SHP77 treated with DMSO at 0.1 percent for 48 hours (cell line): ENCODE results near the gene GABBR2.

Experiments used
- DNase-seq: peaks from one replicate; lab custom pipeline; 2025; lab: John Stamatoyannopoulos, UW

The GABBR2 gene

DNA sequence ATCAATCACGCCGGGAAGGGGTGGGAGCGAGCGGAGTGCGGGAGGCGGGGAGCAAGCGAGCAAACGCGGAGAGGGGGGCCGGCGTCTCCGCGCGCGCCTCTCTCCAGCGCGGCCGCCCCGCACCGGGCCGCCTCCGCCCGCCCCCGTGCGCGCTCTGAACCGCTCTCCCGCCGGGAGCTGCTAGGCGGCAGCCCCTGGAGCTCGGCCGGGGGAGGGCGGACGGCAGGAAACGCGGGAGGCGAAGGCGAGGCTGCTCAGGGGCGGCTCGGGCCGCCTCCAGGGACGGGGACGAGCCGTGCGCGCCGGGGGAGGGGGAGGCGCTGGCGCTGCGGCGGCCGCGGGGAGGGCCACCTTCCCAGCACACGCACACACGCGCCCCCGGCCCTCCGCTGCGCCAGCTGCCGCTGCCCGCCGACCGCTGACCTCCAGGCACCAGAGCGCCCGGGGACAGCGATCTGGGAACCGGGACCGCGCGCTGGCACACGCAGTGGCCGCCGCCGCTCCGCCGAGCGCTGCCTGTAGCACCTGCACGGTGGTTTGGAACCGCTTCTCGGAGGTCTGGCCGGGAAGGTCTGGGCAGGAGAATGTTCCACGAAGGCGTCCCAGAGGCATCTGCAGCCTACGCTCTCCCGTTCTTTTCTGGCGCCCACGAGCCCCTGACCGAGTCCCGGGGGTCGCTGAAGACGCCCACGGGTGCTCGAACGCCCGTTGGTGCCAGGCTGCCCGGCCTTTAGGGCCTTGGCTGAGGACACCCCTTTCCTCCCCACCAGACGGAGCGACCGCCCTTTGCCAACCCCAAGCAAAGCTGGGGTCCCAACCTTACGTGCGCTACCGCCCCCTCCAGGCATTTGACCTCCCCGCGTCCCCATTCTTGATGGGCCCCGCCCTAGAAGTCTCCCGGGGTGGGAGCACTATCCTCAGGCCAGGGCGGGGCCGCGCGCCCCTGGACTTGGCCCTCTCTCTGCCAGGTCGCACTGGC, at the start of gene GABBR2:
Gene GABBR2 (minus strand): TSS at position 3 of the 979 bp plus-strand sequence. CDS start 198 bp downstream, outside the sequence.
- DNase-seq, result peak; percentile 2

DNA sequence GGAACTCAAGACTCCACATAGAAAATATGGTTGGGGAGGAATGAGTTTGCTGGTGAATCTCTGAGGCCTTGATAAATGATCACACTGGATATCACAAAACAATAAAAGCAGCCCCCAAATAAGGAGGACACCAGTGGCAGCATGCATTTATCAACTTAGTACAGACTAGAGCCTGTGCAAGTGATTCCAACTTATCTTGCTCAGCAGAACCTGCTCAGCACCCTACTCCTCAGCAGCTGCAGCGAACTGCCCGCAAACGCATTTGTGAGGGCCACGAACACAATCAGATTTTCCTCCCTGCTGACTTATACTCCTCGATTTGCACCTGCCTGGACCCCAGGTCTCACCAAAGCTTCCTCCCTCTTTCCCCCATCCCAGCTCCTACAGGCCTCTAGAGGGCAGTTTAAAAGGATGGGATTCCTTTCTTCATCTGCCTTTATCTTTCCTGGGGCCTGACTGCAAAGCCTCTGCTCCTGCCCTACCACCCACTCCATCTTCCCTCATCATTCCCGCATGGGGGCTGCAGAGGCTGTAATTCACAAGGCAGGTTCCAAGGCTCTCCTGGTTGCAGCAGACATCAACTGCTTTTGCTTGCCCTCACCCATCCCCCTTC, 46.4 kb upstream of the GABBR2 start:
- no peak for DNase-seq

DNA sequence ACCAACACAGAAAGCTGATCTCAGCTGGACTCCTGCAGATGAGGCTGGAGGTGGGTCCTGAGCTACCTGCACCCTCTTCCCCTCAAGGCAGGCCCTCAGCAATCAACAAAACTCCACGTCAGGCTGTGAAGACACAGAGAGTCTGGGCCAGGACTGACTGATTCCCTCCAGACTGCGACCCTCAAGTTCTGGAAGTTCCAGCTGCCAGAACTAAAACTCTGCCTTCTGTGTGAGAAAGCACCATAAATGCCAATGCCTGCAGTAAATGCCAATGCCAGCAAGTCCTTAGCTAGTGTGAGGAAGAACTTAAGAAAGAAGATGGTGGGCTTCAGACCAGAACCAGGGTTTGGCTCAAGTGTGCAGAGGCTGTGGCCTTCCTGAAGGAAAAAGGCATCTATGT, 42.5 kb upstream of the GABBR2 start:
- DNase-seq, result no peak

DNA sequence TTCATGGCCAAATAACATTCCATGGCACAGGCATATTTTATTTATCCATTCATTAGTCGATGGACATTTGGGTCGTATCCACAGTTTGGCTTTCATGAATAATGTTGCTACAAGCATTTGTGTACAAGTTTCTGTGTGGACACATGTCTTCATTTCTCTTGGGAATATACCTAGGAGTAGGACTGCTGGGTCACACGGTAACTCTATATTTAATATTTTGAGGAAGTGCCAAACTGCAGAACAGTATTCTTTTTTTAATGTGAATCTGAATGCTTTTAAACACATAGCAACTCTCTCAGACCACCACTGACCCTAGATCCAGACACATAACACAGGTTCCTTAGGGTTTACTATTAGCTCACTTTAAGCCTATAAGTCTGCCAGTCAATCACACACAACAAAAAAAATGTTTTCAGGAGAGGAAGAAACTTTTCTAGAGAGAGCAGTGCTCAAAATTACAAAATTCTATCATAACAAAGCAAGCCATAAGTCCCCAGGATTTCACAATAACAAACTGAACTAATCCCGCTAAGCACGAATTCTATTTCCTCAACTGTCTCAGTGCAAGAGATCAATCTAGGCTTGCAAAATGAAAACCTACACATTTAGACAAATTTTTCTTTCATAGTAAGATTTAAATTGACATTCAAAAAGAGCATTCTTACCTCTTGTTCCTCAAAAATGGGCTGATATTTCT, 41.8 kb upstream of the GABBR2 start:
- DNase-seq, result no peak

DNA sequence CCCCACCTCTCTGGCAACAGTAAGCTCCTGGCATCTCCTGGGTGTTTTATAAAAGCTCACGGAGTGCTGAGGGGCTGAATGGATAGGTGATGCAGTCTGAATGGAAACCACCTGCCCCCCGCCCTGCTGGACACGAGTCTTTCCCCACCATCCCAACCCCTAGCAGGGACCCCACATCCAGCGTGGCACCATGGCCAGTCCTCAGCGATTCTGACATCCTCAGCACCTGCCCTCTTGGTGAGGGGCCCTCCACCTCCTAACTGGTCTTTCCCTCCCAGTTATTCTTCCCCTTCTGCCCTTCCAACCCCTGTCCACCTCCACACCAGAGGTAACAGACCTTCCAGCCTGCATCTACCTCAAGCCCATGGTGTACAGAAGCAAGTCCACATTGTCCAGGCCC, 38.7 kb upstream of the GABBR2 start:
- DNase-seq, result no peak

DNA sequence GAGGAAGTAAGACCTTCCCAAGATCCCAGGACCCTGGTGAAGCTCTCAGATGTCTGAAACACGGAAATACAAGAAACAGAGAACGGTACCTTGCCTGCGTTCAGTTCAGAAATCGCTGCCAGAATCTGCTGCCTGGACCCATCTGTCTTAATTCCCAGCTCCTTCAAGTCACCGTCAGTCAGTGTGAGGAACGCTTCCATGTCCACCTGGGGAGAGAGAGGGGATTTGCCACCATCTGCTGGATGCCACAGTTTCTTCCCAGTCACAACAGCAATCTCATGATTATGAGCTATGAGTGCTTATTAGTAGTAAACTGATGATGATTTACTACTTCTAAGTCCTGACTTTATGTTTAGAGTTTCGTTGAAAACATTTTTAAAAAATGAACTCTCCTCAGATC, 36.7 kb upstream of the GABBR2 start:
- DNase-seq, result no peak

DNA sequence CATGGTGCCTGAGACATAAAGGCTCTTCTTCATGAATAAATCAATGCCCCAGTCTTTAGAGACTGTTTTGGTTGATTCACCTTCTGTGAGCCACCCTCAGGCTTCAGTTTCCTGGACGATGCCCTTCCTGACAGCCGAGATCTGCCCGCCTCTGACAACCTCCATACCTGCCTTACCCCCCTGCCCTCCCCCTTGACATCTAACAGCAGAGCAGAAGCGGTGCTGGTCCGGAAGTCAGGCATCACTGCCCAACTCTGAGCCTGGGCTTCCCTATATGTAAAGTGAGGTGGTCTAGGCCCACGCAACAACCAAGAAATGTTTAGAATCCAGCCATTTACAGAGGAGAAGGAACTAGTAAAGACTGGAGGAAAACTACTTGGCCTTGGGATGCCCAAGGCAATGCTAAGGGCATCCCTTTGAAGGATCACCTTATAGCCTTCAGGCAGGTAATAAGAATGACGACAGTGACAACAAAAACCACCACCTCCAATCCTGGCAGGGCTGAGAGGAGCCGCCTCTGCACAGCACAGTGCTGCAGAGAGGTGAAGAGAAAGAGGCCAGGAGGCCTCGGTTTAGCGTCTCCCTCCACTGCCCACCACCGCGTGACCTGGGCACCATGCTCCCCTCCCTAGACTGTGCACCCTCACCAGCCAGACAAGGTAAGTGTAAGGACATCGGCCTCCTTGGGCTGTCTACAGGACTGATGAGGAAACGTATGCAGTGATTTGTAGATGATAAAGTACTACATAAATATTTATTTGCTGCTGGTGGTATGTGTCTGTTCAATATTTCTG, 35.3 kb upstream of the GABBR2 start:
- DNase-seq, result no peak

DNA sequence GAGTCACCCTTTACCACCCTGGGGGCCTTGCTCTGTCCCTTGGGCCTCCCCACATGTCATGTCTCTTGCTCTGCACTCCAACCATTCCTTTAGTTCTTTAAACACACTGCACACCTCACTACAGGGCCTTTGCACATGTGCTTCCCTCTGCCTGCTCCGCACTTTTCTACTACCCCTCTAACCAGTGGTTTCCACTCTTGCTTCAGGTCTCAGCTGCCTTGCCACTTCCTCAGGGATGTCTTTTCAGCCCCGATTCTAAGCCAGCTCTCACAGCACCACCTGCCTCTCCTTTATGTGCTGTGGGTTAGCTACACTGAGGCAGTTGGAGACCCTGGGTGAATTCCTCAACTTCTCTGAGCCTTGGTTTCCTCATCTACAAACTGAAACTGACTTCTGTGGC, 34.6 kb upstream of the GABBR2 start:
- no peak for DNase-seq

DNA sequence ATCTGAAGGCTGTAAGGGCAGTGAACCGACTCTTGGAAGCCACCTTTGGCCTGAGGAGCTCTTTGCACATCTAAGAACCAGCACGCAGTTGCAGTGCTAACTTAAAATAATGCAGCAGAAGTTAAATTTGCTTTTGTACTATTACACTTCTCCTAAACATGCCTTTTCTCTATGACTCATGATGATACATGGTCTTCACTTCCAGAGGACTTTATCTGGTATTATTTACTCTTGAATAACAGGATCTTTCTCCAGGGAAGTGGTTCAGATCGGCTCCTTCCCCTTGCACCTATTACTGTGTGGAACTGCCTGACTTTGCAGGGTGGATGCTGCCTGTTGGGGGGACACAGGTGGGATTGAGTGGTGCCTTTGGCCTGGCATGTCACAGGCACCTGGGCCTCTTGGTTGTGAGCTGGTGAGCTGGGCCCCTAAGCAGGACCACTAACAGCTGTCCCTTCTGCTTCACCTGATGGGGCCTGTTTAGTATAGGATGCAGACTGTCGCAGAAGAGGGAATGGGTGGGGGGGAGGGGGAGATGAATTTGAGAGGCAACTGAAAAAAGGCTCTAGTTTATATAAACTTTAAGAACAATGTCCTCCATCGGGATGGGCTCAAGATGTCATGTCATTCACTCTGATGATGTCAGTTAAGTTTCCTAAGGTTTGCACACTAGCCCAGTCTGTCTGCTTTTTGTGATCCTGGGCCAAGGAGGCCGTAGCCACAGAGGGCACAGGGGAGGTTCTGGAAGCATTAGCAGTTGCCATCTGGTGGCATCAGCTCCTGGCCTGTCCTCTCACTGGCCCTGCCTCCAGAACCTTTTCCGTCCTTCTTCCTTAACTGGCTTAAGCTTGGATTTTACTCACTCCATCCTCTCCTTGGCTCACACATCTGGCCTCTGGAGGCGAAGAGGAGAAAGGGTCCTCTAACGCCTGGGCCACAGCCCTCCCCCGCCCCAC, 33.9 kb upstream of the GABBR2 start:
- no peak for DNase-seq

DNA sequence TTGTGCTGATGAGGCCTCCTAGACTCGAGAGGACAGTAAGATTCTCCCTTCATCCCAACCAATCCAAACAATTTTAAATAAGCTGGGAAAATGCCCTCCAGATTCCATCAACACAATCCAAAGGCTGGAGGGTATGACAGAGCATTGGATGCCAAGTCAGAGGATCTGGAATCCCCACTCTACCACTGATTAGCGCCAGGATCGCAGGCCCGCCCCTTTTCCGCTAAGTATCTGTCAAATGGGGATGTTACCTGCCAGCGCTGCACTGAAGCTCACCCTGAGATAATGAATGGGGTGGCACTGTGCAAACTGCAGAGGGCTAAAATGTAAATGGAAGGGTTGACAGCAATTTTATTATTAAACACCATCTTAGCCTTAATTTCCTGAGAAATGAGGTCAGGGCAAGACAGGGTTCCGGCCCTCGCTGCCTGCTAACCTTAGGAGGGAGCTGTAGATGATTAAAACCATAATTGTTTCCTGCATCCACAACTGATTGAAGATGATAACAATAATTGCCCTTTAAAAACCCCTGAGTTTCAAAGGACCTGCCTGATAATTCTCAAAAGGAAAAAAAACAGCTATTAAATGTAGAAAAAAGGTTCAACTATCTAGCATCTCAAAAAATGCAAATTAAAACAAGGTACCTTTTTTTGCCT, 31.6 kb upstream of the GABBR2 start:
- no peak for DNase-seq

DNA sequence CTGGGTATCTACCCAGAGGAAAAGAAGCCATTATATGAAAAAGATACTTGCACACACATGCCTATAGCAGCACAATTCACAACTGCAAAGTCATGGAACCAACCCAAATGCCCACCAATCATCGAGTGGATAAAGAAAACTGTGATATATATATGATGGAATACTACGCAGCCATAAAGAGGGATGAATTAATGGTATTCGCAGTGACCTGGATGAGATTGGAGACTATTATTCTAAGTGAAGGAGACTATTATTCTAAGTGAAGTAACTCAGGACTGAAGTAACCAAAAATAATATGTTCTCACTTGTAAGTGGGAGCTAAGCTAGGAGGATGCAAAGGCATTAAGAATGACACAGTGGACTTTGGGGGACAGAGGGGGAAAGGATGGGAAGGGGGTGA, 30.0 kb upstream of the GABBR2 start:
- DNase-seq, result no peak

DNA sequence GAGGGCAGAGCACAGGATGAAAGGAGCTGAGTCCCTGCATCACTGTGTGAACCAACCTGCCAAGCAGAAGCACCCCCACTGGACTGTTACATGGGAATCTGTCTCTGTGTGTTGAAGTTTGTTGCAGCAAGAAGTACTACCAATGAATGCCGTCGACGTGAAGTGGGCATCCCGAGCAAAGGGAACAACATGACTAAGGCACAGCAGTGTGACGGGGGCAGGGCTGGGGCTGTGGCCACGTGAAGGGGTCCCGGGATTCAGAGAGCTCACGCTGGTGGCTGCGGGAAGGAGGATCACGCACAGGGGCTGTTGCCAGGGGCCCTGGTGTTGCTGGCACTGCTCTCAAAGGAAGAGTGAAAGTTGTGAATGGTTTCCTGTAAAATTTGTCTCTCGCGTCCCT, 27.5 kb upstream of the GABBR2 start:
- DNase-seq, result no peak

DNA sequence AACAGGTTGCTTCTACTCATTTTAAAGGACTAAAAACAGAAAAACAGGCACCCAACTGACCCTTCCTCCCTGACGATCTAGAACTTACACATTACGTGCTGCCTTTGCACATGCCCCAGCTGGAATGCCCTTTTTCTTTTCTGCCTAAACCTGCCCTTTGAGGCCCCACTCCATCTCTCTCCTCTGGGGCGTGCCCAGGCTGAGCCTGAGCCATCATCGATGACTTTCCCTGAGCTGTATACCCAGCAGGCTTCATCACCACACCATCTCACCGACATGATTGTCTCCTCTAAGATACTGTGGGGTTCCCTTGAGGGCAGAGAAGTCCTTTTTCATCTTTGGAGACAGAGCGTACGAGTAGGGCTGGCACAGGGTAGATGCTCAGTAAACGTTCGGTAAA, 24.1 kb upstream of the GABBR2 start:
- no peak for DNase-seq

DNA sequence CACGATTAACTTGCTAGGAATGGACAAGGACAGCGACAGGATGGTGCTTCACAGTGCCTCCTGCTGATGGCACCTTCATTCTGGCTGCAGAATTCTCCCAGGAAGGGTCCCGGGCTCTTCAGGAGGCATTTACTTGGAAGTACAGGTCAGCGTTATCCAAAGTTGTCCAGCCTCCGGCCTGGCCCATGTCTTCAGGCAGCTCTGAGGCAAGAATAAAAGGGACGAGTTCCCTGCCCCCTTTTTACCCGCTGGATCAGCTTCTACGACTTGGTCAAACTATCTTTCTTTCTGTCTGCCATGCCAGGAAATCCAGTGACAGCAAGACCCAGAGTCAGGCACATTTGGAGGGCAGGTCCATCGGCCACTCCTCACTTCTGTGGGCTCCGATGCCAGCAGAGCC, 23.4 kb upstream of the GABBR2 start:
- DNase-seq, result no peak

DNA sequence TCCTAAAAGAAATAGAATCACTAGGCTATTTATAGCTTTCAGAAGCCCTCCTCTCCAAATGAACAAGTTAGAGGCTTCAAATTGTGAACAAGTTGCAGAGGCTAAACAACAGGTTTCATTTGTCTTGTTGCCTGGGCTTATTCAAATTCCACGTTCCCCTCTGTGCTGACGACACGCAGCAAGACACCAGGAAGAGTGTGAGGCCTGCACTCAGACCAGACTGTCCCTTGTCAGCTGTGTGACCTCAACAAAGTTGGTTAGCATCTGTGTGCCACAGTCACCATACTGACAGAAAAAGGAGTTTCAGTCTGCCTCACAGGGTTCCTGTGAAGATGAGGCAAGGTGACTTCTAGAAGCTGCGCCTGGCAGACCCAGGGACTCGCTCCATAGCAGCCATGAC, 22.1 kb upstream of the GABBR2 start:
- no peak for DNase-seq

DNA sequence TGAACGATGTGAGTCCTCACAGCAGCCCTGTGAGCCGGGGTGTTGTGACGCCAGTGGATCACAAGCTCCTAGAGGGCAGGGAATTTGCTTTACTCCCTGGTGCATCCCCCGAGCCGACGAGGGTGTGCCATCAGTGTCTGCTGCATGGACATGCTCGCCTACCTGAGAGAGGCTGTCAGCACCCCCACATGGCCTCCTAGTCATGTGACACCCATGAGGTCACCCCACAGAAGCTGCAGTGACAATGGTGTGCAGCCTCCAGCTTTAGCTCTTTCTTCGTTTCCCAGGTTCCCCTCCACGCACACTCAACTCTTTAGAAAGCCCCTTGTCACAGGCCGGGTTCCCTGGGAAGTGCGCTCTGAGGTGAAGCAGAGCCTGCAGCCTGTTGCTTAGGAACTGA, 19.8 kb upstream of the GABBR2 start:
- DNase-seq, result no peak

DNA sequence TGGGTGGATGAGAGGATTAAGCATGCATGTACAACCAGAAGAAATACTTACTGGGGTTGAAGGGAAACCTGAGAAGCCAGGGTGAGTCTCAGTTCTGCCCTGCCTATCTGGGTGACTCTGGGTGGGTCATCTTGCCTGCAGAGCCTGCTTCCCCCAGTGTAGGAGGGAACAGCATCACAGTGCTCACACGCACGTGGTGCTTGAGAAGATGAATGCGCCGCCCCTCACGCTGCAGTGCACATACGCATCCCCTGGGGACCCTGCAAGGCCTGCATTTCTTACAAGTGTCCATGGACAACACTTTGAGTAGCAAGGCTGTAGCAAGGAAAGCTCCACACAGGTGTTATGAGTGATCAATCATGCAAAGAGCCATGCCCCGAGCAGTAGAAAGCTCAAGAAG, 18.7 kb upstream of the GABBR2 start:
- no peak for DNase-seq

DNA sequence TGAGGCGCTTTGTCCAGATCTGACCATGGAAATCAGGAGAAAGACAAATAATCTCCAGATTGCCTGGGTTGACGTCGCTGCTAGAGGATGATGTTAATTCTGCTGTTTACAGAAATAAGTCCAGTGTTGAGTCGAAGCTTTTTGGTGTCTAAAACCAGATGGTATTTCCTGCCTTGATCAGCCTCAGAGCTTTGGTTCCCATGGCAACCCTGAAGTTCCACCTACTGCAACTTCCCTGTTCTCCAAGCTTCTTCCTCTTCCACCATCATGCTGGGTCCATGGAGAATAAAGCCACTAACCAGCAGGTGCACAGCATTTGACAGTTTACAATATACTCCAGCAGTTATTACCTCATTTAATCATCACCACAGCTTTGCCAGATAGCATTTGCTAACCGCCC, 18.0 kb upstream of the GABBR2 start:
- DNase-seq, result no peak

DNA sequence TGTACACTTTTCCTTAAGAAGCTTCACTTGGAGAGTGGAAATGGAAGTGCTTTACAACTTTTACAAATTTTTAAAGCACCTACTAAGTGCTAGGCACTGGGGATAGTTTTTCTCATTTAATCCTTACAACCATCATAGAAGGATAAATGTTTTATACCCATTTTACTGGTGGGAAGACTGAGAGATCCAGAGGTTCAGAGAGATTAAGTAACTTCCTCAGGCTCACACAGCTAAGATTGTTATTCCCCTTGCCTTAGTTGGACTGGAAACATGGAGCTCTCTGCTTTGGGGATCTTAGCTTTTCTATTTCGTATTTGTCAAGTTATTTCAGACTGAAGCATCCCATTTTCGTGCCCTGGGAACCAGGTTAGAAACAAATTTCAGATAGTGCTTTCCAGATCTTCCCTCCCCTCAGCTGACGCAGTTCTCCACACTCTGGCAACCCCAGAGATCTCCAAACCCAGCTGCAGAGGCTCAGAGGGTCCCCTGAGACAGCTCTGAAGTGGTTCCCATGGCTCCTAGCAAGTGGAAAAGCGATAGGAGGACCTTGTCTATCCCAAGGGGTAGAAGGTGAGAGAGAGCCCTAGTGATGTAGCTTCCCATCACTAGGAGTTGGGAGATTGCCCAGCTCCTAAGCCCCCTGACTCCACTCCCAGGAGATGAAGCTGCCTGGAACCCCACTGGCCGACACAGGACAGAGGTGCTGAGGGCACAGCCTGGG, 16.2 kb upstream of the GABBR2 start:
- no peak for DNase-seq

DNA sequence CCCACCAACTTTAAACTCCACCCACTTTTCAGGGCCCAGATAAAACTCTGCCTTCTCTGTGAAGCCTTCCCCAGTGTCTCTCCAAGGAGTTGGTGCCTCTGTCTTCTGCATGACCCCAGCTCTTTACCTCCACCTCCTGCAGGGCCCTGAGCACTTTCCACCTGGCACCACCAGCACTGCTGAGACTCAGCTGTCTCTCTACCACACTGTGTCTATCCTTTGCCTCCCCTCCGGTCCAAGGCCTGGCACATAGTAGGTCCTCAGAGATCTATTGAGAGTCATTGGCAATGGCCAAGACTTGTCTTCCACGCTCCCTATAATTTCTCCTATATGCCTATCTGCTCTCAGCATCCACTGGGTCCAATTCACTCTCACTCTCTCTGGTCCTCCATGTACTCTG, 12.9 kb upstream of the GABBR2 start:
- no peak for DNase-seq
